ENCODE data around the gene PARD3. TPM values are rescaled to one million over a fixed set of nuclear protein-coding genes. Genes with fewer than 3 reads are reported as not detected.

PARD3 gene
- total RNA-seq, 2 experiments from 2014 or later: 0.53 to 0.71 TPM

DNA sequence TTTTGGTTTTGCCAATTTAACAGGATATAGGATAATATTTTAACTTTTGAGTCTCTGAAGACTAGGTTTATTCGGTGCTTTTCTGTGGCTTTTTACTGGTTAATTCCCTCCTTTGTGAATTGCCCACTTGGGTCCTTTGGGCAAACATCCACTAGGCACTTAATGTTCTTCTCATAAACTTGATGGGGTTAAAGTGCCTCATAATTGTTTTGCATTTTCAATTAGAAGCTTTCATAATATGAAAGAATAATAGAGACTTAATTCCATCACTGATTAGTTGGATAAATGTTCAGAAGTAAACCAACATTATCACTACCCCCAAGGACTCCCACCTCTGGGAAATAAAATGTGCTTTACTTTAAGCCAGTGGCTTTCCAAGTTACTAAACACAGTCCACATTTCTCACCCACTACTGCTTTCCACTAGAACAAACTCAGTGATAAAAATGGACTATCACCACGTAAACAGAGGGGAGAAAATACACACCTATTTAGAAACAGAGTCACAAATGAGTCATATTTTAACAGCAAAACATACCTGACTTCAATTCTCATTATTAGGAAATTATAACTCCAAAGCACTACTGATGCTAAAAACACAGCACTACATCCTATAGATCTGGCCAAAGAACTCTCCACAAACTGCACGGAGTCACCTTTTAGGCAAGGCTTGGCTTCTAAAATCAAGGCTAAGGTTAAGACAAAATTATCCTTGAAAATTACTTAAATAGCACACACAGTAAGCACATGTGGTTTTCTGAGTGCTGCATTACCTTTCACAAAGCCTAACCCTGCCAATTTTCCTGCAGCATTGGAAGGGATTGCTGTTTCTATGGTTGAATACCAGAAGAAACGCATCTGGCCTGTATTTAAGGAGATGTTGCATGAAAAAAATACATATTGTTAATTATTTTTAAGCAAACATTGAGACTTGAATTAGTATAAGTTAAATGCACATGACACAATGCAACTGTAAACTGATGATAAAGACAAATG lies 41.2 kb downstream of the PARD3 start:
- POLR2A ChIA-PET: no interaction called here
- no peak overlapping the region for H3K27ac ChIP-seq (ENCODE audit: low read depth in 1 of 2, low read length in 2 of 2)

DNA sequence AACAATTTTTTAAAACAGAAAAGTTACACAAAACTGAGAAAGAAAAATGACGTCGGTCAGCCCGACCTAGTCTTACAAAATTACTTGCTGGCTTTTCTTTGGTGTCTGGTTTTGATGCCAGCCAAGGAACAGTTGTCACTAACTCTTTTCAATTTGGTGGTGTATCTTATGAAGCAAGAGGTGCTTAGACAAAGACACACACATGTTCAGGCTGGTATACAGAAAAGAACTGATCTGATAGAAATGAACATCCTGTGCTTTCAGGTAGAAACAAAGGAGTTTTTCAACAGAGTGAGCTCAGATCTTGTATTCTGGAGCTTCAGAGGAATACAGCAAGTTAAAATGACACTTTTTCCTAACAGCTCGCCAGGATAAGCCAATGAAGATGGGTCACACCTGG lies 43.6 kb downstream of the PARD3 start:
- no peaks in the 10 kb centered on the region for H3K4me1 Mint-ChIP-seq (ENCODE audit: low read depth)
- H3K27ac Mint-ChIP-seq: no peak overlapping the region
- Histone ChIP-seq H3K9me3 (ENCODE audit: control insufficient read depth in 1 of 2, insufficient read depth in 1 of 2, low read length in 2 of 2) (no peaks in the 10 kb centered on the region), H3K36me3 (ENCODE audit: insufficient read depth, low read length) (no peaks in the 10 kb centered on the region), H3K27me3 (ENCODE audit: control insufficient read depth in 1 of 2, insufficient read depth in 2 of 2, low read length in 2 of 2) (peaks cover 0 to 2% of the 10 kb centered on the region in 2 experiments), H3K27ac (ENCODE audit: low read depth in 1 of 2, low read length in 2 of 2) (no peak overlapping the region), H3K4me3 (ENCODE audit: low read length) (no peak overlapping the region), H3K4me1 (ENCODE audit: insufficient read depth, low read length) (no peaks in the 10 kb centered on the region)
- POLR2A ChIA-PET: no interaction called here
- no peak overlapping the region for H3K4me3 Mint-ChIP-seq
- intact Hi-C loops (cut with DNase I, micrococcal nuclease): no loop called here
- ATAC-seq (ENCODE audit: poor library complexity) (no peak), DNase-seq (no peak)
- no peaks in the 10 kb centered on the region for H3K36me3 Mint-ChIP-seq (ENCODE audit: low read depth)
- H3K9me3 Mint-ChIP-seq: no peaks in the 10 kb centered on the region
- no peaks in the 10 kb centered on the region for H3K27me3 Mint-ChIP-seq
- CTCF ChIA-PET: no interaction called here
- TF ChIP-seq, protein P1, sequence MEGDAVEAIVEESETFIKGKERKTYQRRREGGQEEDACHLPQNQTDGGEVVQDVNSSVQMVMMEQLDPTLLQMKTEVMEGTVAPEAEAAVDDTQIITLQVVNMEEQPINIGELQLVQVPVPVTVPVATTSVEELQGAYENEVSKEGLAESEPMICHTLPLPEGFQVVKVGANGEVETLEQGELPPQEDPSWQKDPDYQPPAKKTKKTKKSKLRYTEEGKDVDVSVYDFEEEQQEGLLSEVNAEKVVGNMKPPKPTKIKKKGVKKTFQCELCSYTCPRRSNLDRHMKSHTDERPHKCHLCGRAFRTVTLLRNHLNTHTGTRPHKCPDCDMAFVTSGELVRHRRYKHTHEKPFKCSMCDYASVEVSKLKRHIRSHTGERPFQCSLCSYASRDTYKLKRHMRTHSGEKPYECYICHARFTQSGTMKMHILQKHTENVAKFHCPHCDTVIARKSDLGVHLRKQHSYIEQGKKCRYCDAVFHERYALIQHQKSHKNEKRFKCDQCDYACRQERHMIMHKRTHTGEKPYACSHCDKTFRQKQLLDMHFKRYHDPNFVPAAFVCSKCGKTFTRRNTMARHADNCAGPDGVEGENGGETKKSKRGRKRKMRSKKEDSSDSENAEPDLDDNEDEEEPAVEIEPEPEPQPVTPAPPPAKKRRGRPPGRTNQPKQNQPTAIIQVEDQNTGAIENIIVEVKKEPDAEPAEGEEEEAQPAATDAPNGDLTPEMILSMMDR (IDR thresholded peaks at IDR 0.05): no peak

More for the DNA sequence above, 41.2 kb downstream of the PARD3 start:
- no peaks in the 10 kb centered on the region for H3K36me3 ChIP-seq (ENCODE audit: insufficient read depth, low read length)
- H3K4me1 Mint-ChIP-seq (ENCODE audit: low read depth): no peaks in the 10 kb centered on the region
- H3K36me3 Mint-ChIP-seq (ENCODE audit: low read depth): no peaks in the 10 kb centered on the region
- TF ChIP-seq, protein P1 (IDR thresholded peaks at IDR 0.05): no peak
- H3K9me3 Mint-ChIP-seq: no peaks in the 10 kb centered on the region
- no peak overlapping the region for H3K4me3 Mint-ChIP-seq
- no peaks in the 10 kb centered on the region for H3K9me3 ChIP-seq (ENCODE audit: control insufficient read depth in 1 of 2, insufficient read depth in 1 of 2, low read length in 2 of 2)
- CTCF ChIA-PET: no interaction called here
- no peak for ATAC-seq (ENCODE audit: poor library complexity)
- no peaks in the 10 kb centered on the region for H3K4me1 ChIP-seq (ENCODE audit: insufficient read depth, low read length)
- DNase-seq: no peak
- no peak overlapping the region for H3K27ac Mint-ChIP-seq
- peaks cover 0 to 2% of the 10 kb centered on the region in 2 experiments for H3K27me3 ChIP-seq (ENCODE audit: control insufficient read depth in 1 of 2, insufficient read depth in 2 of 2, low read length in 2 of 2)
- H3K4me3 ChIP-seq (ENCODE audit: low read length): no peak overlapping the region
- intact Hi-C loops (cut with DNase I, micrococcal nuclease): no loop called here
- H3K27me3 Mint-ChIP-seq: no peaks in the 10 kb centered on the region

DNA sequence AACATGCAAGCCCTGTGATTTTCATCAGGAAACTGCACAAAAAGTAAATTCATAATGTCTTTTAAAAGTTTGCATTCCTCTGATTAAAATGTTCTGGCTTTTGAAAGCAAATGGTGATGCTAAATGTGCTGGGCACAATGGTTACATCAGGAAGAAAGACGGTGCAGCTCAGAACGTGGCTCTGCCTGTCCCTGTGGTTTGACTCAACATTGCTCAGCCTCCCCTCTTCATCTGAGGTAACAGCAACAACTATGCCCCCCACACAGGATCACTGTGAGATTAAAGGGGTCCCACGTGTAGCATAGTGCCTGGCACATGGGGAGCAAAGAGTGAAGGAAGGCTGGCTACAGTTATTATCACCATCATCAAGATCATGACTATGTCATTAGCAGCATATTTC lies 44.0 kb downstream of the PARD3 start:
- Mint-ChIP-seq H3K27ac (no peak overlapping the region), H3K9me3 (no peaks in the 10 kb centered on the region), H3K4me1 (ENCODE audit: low read depth) (no peaks in the 10 kb centered on the region), H3K4me3 (no peak overlapping the region), H3K27me3 (no peaks in the 10 kb centered on the region), H3K36me3 (ENCODE audit: low read depth) (no peaks in the 10 kb centered on the region)
- H3K4me1 ChIP-seq (ENCODE audit: insufficient read depth, low read length): no peaks in the 10 kb centered on the region
- H3K27me3 ChIP-seq (ENCODE audit: control insufficient read depth in 1 of 2, insufficient read depth in 2 of 2, low read length in 2 of 2): peaks cover 0 to 2% of the 10 kb centered on the region in 2 experiments
- H3K9me3 ChIP-seq (ENCODE audit: control insufficient read depth in 1 of 2, insufficient read depth in 1 of 2, low read length in 2 of 2): no peaks in the 10 kb centered on the region
- POLR2A ChIA-PET: no interaction called here
- H3K27ac ChIP-seq (ENCODE audit: low read depth in 1 of 2, low read length in 2 of 2): no peak overlapping the region
- DNase-seq (no peak), ATAC-seq (ENCODE audit: poor library complexity) (no peak)
- TF ChIP-seq, protein P1 (IDR thresholded peaks at IDR 0.05): no peak
- intact Hi-C loops (cut with DNase I, micrococcal nuclease): no loop called here
- H3K4me3 ChIP-seq (ENCODE audit: low read length): no peak overlapping the region
- CTCF ChIA-PET: no interaction called here
- H3K36me3 ChIP-seq (ENCODE audit: insufficient read depth, low read length): no peaks in the 10 kb centered on the region
